Heart right ventricle (tissue), 16 donors: ENCODE results near the gene GIPC3. TPM values are rescaled to one million over a fixed set of nuclear protein-coding genes. Genes with fewer than 3 reads are reported as not detected.
A peak's percentile ranks its signal among the peaks of the same experiment; 100 is the strongest.

Experiments used
- ATAC-seq, 8 donors: fragments of 200-7000 bp; cut with Tn5 transposase; one replicate each; pipeline ENCODE4 v1.9.1; 2020; ENCODE audit warnings: mild to moderate bottlenecking in 8 of 8, moderate library complexity in 8 of 8, moderate number of reproducible peaks in 1 of 8
- DNase-seq, 2 donors: peaks; one replicate each; pipeline ENCODE4 v3.0.0-alpha.2; 2020
- H3K27ac ChIP-seq, 10 donors: fragments of 200-600 bp; sonication (generic) in 2 of 10; one replicate each; pipeline versions ENCODE4 v1.5.0 to v1.8.0; 2020 to 2022; ENCODE audit warnings: mild to moderate bottlenecking in 3 of 10
- H3K27me3 ChIP-seq, 7 donors: fragments of 200-600 bp; one replicate each; pipeline ENCODE4 v1.8.0; 2021 to 2022; ENCODE audit warnings: mild to moderate bottlenecking in 2 of 7
- H3K36me3 ChIP-seq, 9 donors: fragments of 200-600 bp; sonication (generic) in 1 of 9; one replicate each; pipeline versions ENCODE4 v1.5.0 to v1.8.0; 2020 to 2022; ENCODE audit warnings: mild to moderate bottlenecking in 2 of 9
- H3K4me1 ChIP-seq, 9 donors: fragments of 200-600 bp; sonication (generic) in 1 of 9; one replicate each; pipeline versions ENCODE4 v1.5.0 to v1.8.0; 2020 to 2022; ENCODE audit warnings: mild to moderate bottlenecking in 4 of 9
- H3K4me3 ChIP-seq, 10 donors: fragments of 200-600 bp; sonication (generic) in 2 of 10; one replicate each; pipeline versions ENCODE4 v1.5.0 to v1.8.0; 2020 to 2022; ENCODE audit warnings: mild to moderate bottlenecking in 7 of 10, moderate library complexity in 2 of 10
- H3K9me3 ChIP-seq, 11 donors: fragments of 200-600 bp in 10 of 11; sonication (generic) in 2 of 11; one replicate each; pipeline versions ENCODE4 v1.5.0 to v1.8.0; 2013 to 2022; ENCODE audit warnings: mild to moderate bottlenecking in 2 of 11, control low read depth in 1 of 11, moderate library complexity in 1 of 11
- CTCF ChIP-seq, 9 donors: fragments of 200-600 bp; sonication (generic) in 2 of 9; IDR thresholded peaks; one replicate each; pipeline versions ENCODE4 v1.5.0 to v1.8.0; 2021 to 2022; ENCODE audit warnings: antibody characterized with exemption in 9 of 9, mild to moderate bottlenecking in 5 of 9, moderate library complexity in 1 of 9
- WGBS, 2 donors: extraction: QIAGEN DNeasy Blood & Tissue Kit; methylation state at CpG; one replicate each; pipeline ENCODE4 v1.1.7; 2013; ENCODE audit warnings: inconsistent platforms in 1 of 2; 5-methylcytosine and 5-hydroxymethylcytosine counted together
- intact Hi-C, 10 donors: fragments of 100-400 bp; cut with DNase I; formaldehyde crosslinking; loops; one replicate each; pipeline versions ENCODE4 v1.11.1 to v1.14.2; 2022
- polyA plus RNA-seq, 2 donors: library from polyadenylated mRNA; stranded (reverse); fragments of 200-250 nt; gene quantifications; one replicate each; pipeline ENCODE4 v1.2.3, GENCODE V29; 2013
- total RNA-seq, 10 donors: library from RNA; stranded (reverse); fragmentation: NEBNext Ultra II Directional in 3 of 10; extraction: Animal tissue kit (Norgen Biotek cat#: 25700) in 3 of 10; gene quantifications; one replicate each; pipeline versions ENCODE4 v1.2.1 to v1.2.4, GENCODE V29; 2021 to 2023
- donor health status: Arrhythmogenic right ventricular cardiomyopathy.
- donor health status: ischemic (EF 13 %, LVEDD 7.1; RV severe dilation, severe dysfunction).
- donor health status: healthy with polysubstance abuse.
- donor health status: DM: no; HTN: yes; CAD: no.
- donor health status: DM: no; HTN: no; CAD: no.
- donor health status: ischemic (EF 25% LVEDD 6.9; RV normal size, moderate dysfunction).
- donor health status: ischemic (EF 25% LVEDD 5.7; RV mildly dilated, moderate dysfunction).
- donor health status: healthy.
- donor health status: DM: yes; HTN: yes; CAD: no.
- donor health status: Ischemic cardiomyopathy.
- donor health status: ischemic (EF 35%, LVEDD 5.7; RV mildly dilated, moderate dysfunction).
- donor health status: nonischemic (EF 11% LVEDD 7.7; RV severe dilation, severe dysfunction).
- donor health status: DM: yes; HTN: yes; CAD: no.
- donor health status: PGD.
- donor health status: ischemic (EF 29% LVEDD 5.4; RV normal size, mild dysfunction).
- donor health status: nonischemic (EF 23%, LVEDD 6.1; RV moderate dilation, normal function).

Gene GIPC3
- total and polyA plus RNA-seq, 12 donors, result 0.90 to 2.8 (median 2.1) TPM

DNA sequence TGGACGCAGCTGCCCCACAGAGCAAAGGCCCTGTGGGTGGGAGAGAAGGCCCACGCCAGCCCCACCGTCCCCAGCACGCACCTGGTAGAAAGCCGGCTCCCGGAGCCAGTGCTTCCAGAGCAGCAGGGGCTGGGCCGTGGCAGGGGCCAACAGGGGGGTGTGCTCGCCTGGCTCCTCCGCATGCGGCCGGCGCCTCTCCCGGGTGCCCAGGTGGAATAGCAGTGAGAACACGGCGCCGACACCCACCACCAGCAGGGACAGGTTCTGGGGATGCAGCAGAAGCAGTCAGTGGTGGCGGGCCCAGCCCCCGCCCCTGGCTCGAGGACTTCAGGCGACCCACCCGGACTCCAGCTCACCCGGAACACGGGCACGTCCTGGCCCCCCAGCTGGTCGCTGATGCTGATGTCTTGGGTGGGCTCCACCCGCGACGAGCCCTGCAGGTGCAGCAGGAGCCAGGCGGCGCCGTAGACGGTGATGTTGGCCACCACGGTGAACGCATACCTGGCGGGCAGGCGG lies 37.5 kb upstream of the GIPC3 start:
- peaks cover 0 to 23% (median 5%) of the 10 kb centered on the region in 9 donors for H3K4me1 ChIP-seq
- 88 to 90% methylated on average over 31 to 36 of the region's 36 CpGs for WGBS, 2 donors
- intact Hi-C loops, result loop anchor here in 7 of 10 donors (5.0 to 10.0 kb wide), 4 partner anchors 67 to 159 kb away; partner anchors contain the start of genes TJP3 (in 4 of the 7) and PIP5K1C (in 3 of the 7)
- peak in 1 of 9 donors; percentile 12 for TF ChIP-seq CTCF (IDR thresholded peaks at IDR 0.05)
- H3K27ac ChIP-seq, result no peak overlapping the region
- ATAC-seq, result no peak
- H3K36me3 ChIP-seq, result peaks cover 0 to 61% (median 0%) of the 10 kb centered on the region in 9 donors
- H3K9me3 ChIP-seq, result no peaks in the 10 kb centered on the region
- DNase-seq, result no peak
- no peak overlapping the region for H3K4me3 ChIP-seq
- H3K27me3 ChIP-seq, result no peaks in the 10 kb centered on the region

DNA sequence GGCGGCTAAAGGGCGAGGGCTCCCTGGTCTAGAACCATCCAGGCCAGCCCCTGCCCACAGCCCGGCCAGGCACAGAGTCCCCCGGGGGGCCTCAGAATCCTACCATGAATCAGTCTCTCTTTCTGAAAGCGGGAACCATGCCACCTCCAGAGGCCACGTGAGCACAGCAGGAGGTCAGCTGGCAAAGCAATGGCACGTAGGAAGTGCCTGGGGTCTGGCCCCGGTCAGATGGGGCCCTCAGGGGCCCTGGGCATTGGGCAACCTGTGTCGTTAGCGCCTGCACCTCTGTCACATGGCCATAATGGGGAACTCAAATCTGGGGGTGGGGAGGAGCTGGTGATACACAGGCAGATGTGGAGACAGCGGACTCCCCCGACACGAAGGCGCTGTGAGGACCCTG lies 36.7 kb upstream of the GIPC3 start:
- Histone ChIP-seq H3K27me3 (no peaks in the 10 kb centered on the region), H3K27ac (peak overlapping the region in 1 of 10 donors; percentile 8), H3K4me3 (no peak overlapping the region), H3K9me3 (no peaks in the 10 kb centered on the region), H3K4me1 (peaks cover 0 to 31% (median 12%) of the 10 kb centered on the region in 9 donors), H3K36me3 (peaks cover 0 to 57% (median 0%) of the 10 kb centered on the region in 9 donors)
- WGBS, 2 donors, result 83 to 84% methylated on average over 14 of the region's 14 CpGs
- DNase-seq (no peak), ATAC-seq (no peak)
- intact Hi-C loops, result loop anchor here in 7 of 10 donors (5.0 to 10.0 kb wide), 4 partner anchors 66 to 159 kb away; partner anchors contain the start of genes TJP3 (in 4 of the 7) and PIP5K1C (in 3 of the 7)
- no peak for TF ChIP-seq CTCF (IDR thresholded peaks at IDR 0.05)

DNA sequence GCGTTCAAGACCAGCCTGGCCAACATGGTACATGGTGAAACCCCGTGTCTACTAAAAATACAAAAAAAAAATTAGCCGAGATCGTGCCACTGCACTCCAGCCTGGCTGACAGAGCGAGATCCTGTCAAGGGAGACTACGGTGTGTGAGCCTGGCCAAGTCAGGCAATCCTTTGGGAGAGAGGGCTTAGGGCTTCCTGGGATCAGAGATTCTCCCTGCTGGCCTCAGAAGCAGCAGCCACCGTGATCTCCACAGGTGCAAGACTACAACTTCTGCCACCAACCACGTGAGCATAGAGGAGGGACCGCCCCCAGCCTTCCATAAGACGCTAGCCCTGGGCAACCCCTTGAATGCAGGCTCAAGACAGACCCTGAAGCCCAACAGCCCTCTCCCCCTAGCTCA lies 35.5 kb upstream of the GIPC3 start:
- H3K36me3 ChIP-seq, result peaks cover 0 to 45% (median 0%) of the 10 kb centered on the region in 9 donors
- no peak overlapping the region for H3K27ac ChIP-seq
- H3K4me1 ChIP-seq, result peaks cover 3 to 43% (median 23%) of the 10 kb centered on the region in 9 donors
- H3K4me3 ChIP-seq, result no peak overlapping the region
- no peak for ATAC-seq
- TF ChIP-seq CTCF (IDR thresholded peaks at IDR 0.05), result no peak
- H3K27me3 ChIP-seq, result no peaks in the 10 kb centered on the region
- H3K9me3 ChIP-seq, result no peaks in the 10 kb centered on the region
- DNase-seq, result no peak
- intact Hi-C loops, result loop anchor here (5.0 to 10.0 kb wide), 4 partner anchors 65 to 157 kb away; partner anchors contain the start of genes TJP3 (in 7 of the 10) and PIP5K1C (in 6 of the 10)
- WGBS, 2 donors, result 90 to 91% methylated on average over 10 of the region's 10 CpGs

DNA sequence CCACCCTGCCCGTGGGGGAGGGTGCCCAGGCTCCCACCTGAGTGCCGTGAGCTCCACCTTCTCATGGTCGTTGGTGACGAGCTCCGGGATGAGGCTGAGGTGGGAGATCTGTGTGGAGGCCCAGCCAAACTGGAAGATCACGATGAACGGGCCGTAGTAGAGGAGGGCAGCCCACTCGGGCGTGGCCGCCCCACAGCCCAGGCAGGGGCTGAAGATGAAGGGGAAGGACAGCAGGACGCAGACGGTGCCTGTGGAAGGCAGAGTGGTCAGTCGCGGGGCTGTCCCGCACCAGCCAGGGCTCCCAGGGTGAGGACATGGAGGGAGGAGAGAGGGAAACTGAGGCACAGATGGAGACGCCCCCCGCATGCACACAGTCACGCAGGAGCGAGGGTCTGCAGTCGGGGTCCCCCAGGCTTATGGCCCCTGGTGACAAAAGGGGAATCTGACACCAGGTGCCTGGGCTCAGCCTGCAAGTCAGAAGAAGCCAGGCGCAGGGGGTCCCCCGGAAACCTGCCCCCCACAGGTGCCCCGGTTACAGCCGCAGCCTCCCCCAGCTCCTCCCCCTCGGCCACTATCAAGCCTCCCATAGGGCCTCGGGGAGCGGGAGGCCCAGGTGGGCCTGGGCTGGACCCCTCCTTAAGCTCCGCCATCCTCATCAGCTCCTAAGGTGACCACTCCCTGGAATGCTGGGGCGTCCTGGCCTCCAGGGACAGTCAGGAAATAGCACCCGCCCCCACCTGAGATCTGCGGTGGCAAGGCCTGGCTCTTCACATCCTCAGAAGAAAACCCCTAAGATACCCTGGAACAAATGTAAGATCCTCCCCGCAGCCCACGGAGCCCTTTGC lies 34.1 kb upstream of the GIPC3 start:
- 89 to 92% methylated on average over 31 to 34 of the region's 34 CpGs for WGBS, 2 donors
- H3K27ac ChIP-seq, result no peak overlapping the region
- DNase-seq, result no peak

More for the DNA sequence above, 34.1 kb upstream of the GIPC3 start:
- H3K4me1 ChIP-seq, result peaks cover 10 to 56% (median 34%) of the 10 kb centered on the region in 9 donors
- peaks cover 0 to 34% (median 0%) of the 10 kb centered on the region in 9 donors for H3K36me3 ChIP-seq
- H3K4me3 ChIP-seq, result no peak overlapping the region
- H3K9me3 ChIP-seq, result no peaks in the 10 kb centered on the region
- ATAC-seq, result no peak
- H3K27me3 ChIP-seq, result no peaks in the 10 kb centered on the region
- TF ChIP-seq CTCF (IDR thresholded peaks at IDR 0.05), result no peak
- intact Hi-C loops, result loop anchor here in 4 of 10 donors (5.0 to 10.0 kb wide), 2 partner anchors 66 to 154 kb away; partner anchors contain the start of genes PIP5K1C (in 3 of the 4) and TJP3 (in 3 of the 4)
